ACC112 (cell line): ENCODE results near the gene STYK1.
A peak's percentile ranks its signal among the peaks of the same experiment; 100 is the strongest.

Source experiments
- H2AFZ ChIP-seq: fragments of 200-600 bp; sonication (generic); one replicate; pipeline ENCODE4 v1.6.0; 2017; ENCODE audit warnings: antibody characterized with exemption, low read length; ENCODE audit not compliant: unreplicated experiment
- H3K27ac ChIP-seq: fragments of 200-600 bp; sonication (generic); 2 replicates; pipeline ENCODE4 v1.5.1; 2014; ENCODE audit warnings: low read depth, mild to moderate bottlenecking, antibody characterized with exemption, low read length, moderate library complexity
- H3K27me3 ChIP-seq: fragments of 200-600 bp; sonication (generic); 2 replicates; pipeline ENCODE4 v1.6.1; 2014; ENCODE audit warnings: mild to moderate bottlenecking, antibody characterized with exemption, low read length, moderate library complexity, mixed read lengths; ENCODE audit not compliant: insufficient read depth
- H3K36me3 ChIP-seq: fragments of 200-600 bp; sonication (generic); 2 replicates; pipeline ENCODE4 v1.6.1; 2016; ENCODE audit warnings: mild to moderate bottlenecking, antibody characterized with exemption, low read length, moderate library complexity, mixed read lengths; ENCODE audit not compliant: insufficient read depth
- H3K4me1 ChIP-seq: fragments of 200-600 bp; sonication (generic); one replicate; pipeline ENCODE4 v1.6.1; 2016; ENCODE audit warnings: low read length, mixed read lengths; ENCODE audit not compliant: insufficient read depth, unreplicated experiment, control insufficient read depth
- H3K4me3 ChIP-seq: fragments of 200-600 bp; sonication (generic); 2 replicates; pipeline ENCODE4 v1.5.1; 2014; ENCODE audit warnings: mild to moderate bottlenecking, low read depth, low read length
- H3K79me2 ChIP-seq: fragments of 200-600 bp; sonication (generic); one replicate; pipeline ENCODE4 v1.6.0; 2016; ENCODE audit warnings: low read length; ENCODE audit not compliant: control insufficient read depth, unreplicated experiment, insufficient read depth

STYK1 gene, protein sequence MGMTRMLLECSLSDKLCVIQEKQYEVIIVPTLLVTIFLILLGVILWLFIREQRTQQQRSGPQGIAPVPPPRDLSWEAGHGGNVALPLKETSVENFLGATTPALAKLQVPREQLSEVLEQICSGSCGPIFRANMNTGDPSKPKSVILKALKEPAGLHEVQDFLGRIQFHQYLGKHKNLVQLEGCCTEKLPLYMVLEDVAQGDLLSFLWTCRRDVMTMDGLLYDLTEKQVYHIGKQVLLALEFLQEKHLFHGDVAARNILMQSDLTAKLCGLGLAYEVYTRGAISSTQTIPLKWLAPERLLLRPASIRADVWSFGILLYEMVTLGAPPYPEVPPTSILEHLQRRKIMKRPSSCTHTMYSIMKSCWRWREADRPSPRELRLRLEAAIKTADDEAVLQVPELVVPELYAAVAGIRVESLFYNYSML

DNA sequence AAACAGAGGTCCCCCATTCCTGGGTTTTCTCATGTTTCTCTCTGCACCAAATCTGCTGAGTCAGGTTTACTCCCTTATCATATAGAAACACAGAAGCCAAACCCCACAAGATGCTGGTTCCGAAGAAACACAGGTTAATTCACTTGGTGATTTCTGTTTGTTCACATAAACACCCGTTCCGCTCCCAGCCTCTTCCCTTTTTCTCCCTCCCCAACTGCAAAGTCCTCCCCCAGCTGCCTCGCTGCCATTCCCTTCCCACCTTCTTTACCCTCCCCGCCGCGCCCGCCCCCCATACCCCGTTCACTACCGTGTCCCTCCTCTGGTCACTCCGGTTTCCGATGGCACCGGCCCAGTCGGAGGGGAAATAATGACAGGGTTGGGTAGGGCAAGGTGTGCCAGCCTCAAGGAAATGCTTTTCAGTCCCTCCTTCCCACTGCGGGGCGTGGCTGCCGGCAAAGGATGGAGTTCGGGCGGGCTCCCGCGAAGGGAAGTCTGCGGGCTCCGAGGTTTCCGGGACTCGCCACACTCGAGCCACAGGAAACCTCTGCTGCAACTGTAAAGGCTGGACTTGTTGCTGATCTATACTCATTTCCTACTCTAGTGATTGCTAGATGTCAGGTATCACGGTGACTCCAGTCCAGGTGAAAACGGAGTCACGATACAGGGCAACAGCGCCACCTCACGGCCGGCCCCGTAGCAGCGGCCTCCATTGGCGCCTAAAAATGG, at the start of gene STYK1:
TSS of gene STYK1 (minus strand) at position 394 of the 726 bp plus-strand sequence. CDS start 39,434 bp downstream, outside the sequence.
- Histone ChIP-seq H2AFZ (peak within 1 kb of the TSS; percentile 94), H3K27me3 (no peaks in the 10 kb centered on the region), H3K4me1 (peaks cover 7% of the 10 kb centered on the region), H3K4me3 (peak within 1 kb of the TSS; percentile 92), H3K36me3 (no peaks in the 10 kb centered on the region), H3K79me2 (no peaks in the 10 kb centered on the region), H3K27ac (no peak within 1 kb of the TSS)

DNA sequence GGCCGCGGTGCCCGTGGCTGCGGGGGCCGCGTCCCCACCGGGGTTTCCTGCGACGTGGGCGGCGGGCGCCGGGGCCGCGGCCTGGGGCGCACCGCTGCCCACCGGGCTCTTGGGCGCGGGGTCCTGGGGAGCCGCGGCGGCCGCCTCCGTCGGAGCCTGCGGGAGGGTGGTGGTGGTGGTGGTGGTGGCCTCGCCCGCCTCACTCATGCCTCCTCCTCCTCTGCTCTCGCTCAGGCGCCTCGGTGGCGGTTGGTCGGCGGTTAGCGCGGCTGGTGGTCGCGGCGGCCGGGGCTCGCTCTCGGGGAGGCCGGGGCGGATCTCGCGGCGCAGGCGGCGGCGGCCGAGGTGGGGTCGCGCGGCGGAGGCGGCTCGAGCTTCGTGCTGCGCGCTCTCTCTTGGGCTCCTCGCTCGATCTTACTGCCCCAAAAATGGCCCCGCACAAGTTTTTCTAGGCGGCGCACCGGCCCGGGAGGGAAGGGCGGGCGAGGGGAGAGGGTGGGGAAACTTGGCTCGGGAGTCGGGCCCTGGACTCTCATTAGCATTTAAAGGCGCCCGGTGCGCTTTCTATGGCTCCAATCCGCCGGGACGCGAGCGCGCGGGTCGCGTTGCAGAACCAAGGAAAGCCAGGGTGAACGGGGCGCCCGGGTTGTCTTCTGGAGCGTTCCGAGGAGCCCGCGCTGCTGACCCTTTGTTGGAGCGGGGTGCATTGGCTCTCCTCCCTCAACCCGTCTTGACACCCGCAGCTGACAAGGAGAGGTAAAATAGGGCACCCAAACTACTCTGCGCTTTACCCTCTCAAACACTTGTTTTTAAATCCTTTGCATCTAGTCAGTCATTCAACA, 49.3 kb upstream of the STYK1 start, which contains the start of gene YBX3:
TSS of gene YBX3 (minus strand) at position 419 of the 842 bp plus-strand sequence. CDS start at position 207, 212 bp downstream.
- Histone ChIP-seq H2AFZ (peak within 1 kb of the TSS; percentile 19), H3K27ac (peak within 1 kb of the TSS; percentile 99), H3K4me3 (peak within 1 kb of the TSS; percentile 89), H3K27me3 (no peaks in the 10 kb centered on the region), H3K79me2 (peaks cover 46% of the 10 kb centered on the region), H3K36me3 (peaks cover 8% of the 10 kb centered on the region; the same call in 1 of the 2 replicates), H3K4me1 (peaks cover 39% of the 10 kb centered on the region)

DNA sequence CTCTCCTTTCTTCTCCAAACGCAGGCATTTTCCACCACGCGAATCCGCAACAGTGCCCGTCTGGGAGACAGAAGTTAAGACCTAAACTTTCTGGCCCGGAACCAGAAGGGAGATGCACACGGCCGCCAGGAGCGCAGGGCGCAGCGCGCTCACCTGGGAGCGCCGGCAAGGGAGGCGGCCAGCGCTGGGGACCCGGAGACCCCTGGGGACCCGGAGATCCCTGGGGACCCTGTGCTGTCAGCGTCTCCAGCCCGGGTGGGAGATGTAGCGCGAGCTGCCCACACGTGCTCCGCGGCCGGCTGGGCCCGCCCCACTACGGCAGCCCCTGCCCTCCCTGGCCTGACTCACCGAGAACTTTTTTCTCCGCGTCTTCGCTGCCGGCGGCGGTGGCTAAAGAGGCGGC, 48.7 kb upstream of the STYK1 start:
- peak overlapping the region; percentile 99 for H3K27ac ChIP-seq
- peaks cover 53% of the 10 kb centered on the region for H3K79me2 ChIP-seq
- H3K36me3 ChIP-seq, result peaks cover 8% of the 10 kb centered on the region; the same call in 1 of the 2 replicates
- H3K4me1 ChIP-seq, result peaks cover 45% of the 10 kb centered on the region
- H3K4me3 ChIP-seq, result peak overlapping the region; percentile 89
- H2AFZ ChIP-seq, result peak overlapping the region; percentile 3
- no peaks in the 10 kb centered on the region for H3K27me3 ChIP-seq

DNA sequence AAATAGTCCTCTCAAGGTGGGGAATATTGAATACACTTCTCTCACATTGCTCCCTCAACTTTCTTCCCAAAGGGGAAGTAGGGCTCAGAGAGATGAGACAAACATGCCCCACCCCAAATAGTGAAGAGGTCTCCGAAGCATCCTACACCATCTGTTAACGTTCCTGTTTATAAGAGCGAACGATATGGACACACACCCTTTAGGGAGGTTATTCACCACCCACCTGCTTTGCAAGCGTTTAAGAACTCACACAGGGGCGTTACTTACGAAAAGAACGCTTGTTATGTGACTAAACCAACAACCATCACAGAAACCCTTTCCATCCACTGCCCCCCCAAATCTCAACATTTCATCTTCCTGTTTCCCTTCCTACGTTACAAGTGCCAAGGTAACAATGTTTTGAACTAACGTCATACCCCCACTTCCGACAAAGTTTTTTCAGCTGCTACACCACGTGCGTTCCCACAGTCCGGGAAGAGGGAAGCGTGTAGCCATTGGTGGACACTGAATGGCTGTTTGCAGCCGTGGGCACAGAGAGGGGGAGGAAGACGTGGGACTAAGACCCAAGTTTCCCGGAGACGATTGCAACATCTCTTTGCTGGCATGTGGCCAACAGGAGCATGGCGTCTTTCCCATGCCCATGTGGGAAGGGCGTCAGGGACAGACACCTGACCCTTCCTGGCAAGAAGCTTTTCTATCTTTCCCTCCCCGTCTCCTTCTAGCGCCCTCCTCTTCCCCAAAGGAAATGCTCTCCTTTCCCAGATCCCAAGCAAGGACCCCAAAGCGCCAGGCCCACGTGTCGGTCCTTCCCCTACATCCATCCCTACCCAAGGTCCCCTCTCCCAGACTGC, 48.0 kb upstream of the STYK1 start:
- peaks cover 59% of the 10 kb centered on the region for H3K79me2 ChIP-seq

DNA sequence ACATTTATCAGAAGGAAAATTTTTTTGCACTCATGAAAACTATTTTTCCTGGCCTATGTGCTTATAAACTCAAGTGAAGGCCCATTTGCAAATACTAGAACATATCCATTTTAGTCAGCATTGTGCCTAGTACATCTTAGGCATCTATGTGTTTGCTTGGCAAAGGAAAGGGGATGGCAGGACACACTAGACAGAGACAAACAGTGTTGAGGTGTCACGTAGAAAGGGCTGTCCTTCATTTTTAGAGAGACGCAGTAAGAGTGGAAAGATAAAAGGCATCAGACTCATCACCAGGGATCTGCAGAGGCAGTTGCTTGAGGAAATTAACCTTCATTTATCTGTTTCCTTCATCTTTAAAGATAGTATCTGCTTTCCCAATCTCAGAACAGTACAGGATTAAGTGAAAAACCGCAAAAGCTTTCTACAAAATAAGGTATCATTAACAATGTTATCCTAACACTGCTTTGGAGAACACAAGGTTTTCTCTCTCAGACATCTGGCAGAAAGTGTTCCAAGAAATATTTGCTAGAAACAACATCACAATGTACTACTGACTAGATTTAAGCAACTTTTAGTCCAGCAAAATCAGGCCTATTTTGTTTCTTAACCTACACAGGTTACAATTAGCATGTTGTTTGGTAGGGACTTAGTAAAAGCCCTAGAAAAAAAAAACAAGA, 47.3 kb upstream of the STYK1 start:
- Histone ChIP-seq H2AFZ (no peak overlapping the region), H3K27me3 (no peaks in the 10 kb centered on the region), H3K27ac (peak overlapping the region; percentile 99), H3K79me2 (peaks cover 66% of the 10 kb centered on the region), H3K36me3 (peaks cover 8% of the 10 kb centered on the region; the same call in 1 of the 2 replicates), H3K4me1 (peaks cover 53% of the 10 kb centered on the region), H3K4me3 (peak overlapping the region; percentile 89)

More for the DNA sequence above, 48.0 kb upstream of the STYK1 start:
- Histone ChIP-seq H3K4me3 (peak overlapping the region; percentile 89), H3K27ac (peak overlapping the region; percentile 99), H2AFZ (peak overlapping the region; percentile 3), H3K27me3 (no peaks in the 10 kb centered on the region), H3K4me1 (peaks cover 48% of the 10 kb centered on the region), H3K36me3 (peaks cover 8% of the 10 kb centered on the region; the same call in 1 of the 2 replicates)

DNA sequence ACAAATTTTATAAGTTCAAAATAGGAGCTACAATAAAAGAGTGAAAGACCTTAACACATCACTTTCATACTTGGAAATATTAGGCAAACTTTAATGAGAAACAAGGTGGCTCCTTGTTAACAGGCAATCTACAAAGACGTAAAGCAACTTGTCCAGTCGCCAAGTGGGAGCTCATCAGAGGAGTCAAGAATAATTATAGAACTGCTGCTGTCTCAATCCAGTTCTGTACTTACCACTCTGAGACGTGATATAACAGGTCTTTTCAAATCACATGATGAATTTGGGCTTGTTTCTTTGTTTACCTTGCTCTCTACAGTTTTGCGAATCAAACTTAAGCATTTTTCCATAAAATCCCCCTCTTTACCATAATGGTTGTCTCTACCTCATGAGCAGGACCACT, 45.6 kb upstream of the STYK1 start:
- Histone ChIP-seq H3K79me2 (peaks cover 73% of the 10 kb centered on the region), H3K4me3 (peak overlapping the region; percentile 89), H3K27me3 (no peaks in the 10 kb centered on the region), H3K4me1 (peaks cover 59% of the 10 kb centered on the region), H2AFZ (no peak overlapping the region), H3K36me3 (peaks cover 15% of the 10 kb centered on the region), H3K27ac (peak overlapping the region; percentile 99)

DNA sequence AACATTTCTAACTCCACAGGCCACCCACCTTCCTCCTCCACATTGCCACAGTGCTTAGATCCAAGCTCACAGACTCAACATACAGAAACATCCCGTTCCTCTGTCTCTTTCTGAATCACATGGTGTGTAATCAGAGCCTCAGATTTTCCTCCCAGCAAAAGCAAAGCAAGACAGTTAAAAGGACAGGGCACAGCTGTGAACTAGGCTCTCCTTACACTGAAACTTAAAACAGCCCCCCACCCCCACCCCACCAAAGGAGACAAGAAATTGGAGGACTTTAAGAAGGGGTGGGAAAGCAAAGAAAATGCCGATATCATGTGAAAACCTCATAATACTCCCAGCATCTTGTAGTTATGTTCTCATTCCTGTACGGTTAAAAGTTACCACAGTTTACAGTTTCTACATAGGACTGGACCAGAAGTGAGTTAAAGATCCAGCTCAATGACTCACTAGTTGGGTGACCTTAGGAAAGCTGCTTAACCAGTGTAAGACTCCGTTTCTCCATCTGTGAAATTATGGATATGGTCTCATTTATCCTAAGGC, 44.5 kb upstream of the STYK1 start:
- Histone ChIP-seq H3K36me3 (peaks cover 26% of the 10 kb centered on the region), H2AFZ (no peak overlapping the region), H3K27ac (peak overlapping the region; percentile 99), H3K79me2 (peaks cover 80% of the 10 kb centered on the region), H3K4me3 (peak overlapping the region; percentile 89), H3K4me1 (peaks cover 52% of the 10 kb centered on the region), H3K27me3 (no peaks in the 10 kb centered on the region)

DNA sequence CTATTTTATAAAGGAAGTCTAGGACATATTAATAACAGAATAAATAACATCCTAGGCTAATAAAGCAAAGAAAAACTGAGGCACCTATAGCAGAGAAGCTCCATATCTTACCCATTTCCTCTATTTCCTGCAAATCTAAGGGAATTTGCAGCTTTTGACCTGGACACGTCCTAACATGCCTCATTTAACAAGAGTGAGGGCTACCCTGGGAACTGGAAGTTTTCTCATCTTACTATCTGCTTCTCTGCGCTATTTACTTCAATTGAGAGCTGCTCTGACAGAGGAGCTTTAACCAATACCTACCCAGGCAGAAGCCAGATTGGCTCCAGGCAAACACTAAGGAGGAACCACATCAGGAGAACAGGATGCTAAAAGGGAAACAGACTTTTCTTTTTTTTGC, 43.6 kb upstream of the STYK1 start:
- H3K4me1 ChIP-seq, result peaks cover 52% of the 10 kb centered on the region
- H3K36me3 ChIP-seq, result peaks cover 33% of the 10 kb centered on the region
- H3K79me2 ChIP-seq, result peaks cover 80% of the 10 kb centered on the region
- H3K4me3 ChIP-seq, result peak overlapping the region; percentile 89
- no peak overlapping the region for H2AFZ ChIP-seq
- peak overlapping the region; percentile 99 for H3K27ac ChIP-seq
- no peaks in the 10 kb centered on the region for H3K27me3 ChIP-seq

DNA sequence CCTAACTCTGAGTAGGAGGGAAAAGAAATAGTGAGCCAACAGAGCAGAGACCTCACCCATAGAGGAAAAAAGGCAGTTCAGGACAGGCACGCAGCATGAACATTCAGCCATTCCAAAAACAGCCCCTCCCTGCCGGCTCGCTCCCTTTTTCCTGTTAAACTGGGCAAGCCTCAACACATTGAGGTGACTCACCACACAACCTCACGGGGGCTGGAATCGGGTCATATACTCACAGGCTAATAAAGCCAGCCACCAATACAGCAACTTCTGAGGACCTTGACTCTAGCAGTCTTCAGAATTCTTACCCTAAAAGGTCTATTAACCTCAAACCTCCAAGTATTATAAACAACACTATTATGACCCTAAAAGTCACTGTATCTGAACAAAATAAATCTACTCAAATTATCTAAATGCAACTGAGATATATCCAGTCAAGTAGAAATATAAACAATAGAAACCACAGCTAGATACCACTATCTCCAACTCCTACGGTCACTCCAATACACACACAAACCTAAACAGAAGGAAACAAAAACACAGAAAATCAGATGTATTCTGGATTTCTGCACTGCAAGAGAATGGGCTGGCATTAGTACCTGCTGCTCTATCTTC, 43.0 kb upstream of the STYK1 start:
- H3K27me3 ChIP-seq, result no peaks in the 10 kb centered on the region
- no peak overlapping the region for H2AFZ ChIP-seq
- H3K36me3 ChIP-seq, result peaks cover 39% of the 10 kb centered on the region
- H3K4me1 ChIP-seq, result peaks cover 52% of the 10 kb centered on the region
- H3K4me3 ChIP-seq, result peak overlapping the region; percentile 89
- peak overlapping the region; percentile 99 for H3K27ac ChIP-seq
- peaks cover 81% of the 10 kb centered on the region for H3K79me2 ChIP-seq
